CD4-positive, alpha-beta T cell (primary cell): Measurements from ENCODE around the gene PARPBP. TPM values are rescaled to one million over a fixed set of nuclear protein-coding genes. Genes with fewer than 3 reads are reported as not detected.

Source experiments
- ATAC-seq: fragments of 200-7000 bp; cut with Tn5 transposase; one replicate; pipeline ENCODE4 v1.10.0; 2022; ENCODE audit warnings: mild to moderate bottlenecking; ENCODE audit not compliant: poor library complexity
- CTCF ChIA-PET: fragments of 350-600 bp; sonication (Branson Sonifier 250); formaldehyde crosslinking; loops from one replicate; lab custom pipeline; 2021; ENCODE audit warnings: antibody characterized with exemption, inconsistent platforms; lab: Charles Lee
- POLR2A ChIA-PET: fragments of 350-600 bp; sonication (Branson Sonifier 250); formaldehyde crosslinking; loops from one replicate; lab custom pipeline; 2021; ENCODE audit warnings: antibody characterized with exemption, inconsistent platforms; lab: Charles Lee
- DNase-seq, 14 experiments: peaks; one replicate each; pipeline ENCODE4 v3.0.0-alpha.2; 2013 to 2020; ENCODE audit warnings: mixed read lengths in 2 of 14
- H3K27ac ChIP-seq, 2 donors: one replicate each; pipeline versions ENCODE4 v1.5.1 to v1.7.0; 2013; ENCODE audit warnings: low read length in 2 of 2, low read depth in 1 of 2, mild to moderate bottlenecking in 1 of 2
- H3K27me3 ChIP-seq, 2 experiments: 1 replicate in 1 of 2; 2 replicates in 1 of 2; pipeline versions ENCODE4 v1.6.1 to v1.7.0; 2013; ENCODE audit warnings: low read length in 2 of 2, control low read depth in 1 of 2, mild to moderate bottlenecking in 1 of 2, moderate library complexity in 1 of 2; ENCODE audit not compliant: insufficient read depth in 2 of 2, control insufficient read depth in 1 of 2
- H3K36me3 ChIP-seq: one replicate; pipeline ENCODE4 v1.6.1; 2013; ENCODE audit warnings: low read length, control low read depth; ENCODE audit not compliant: insufficient read depth
- H3K4me1 ChIP-seq: one replicate; pipeline ENCODE4 v1.6.1; 2013; ENCODE audit warnings: low read length, control low read depth; ENCODE audit not compliant: insufficient read depth
- H3K4me3 ChIP-seq: one replicate; pipeline ENCODE4 v1.5.1; 2013; ENCODE audit warnings: mild to moderate bottlenecking, low read length, moderate library complexity
- H3K9me3 ChIP-seq, 2 experiments: 1 replicate in 1 of 2; 2 replicates in 1 of 2; pipeline versions ENCODE4 v1.6.1 to v1.7.0; 2013; ENCODE audit warnings: low read length in 2 of 2, mild to moderate bottlenecking in 2 of 2, control low read depth in 1 of 2, moderate library complexity in 1 of 2; ENCODE audit not compliant: control insufficient read depth in 1 of 2, insufficient read depth in 1 of 2
- H3K27ac Mint-ChIP-seq: one replicate; pipeline ENCODE4 v1.8.0; 2020; ENCODE audit warnings: mixed read lengths
- H3K27me3 Mint-ChIP-seq: one replicate; pipeline ENCODE4 v1.8.0; 2021; ENCODE audit warnings: mixed read lengths
- H3K36me3 Mint-ChIP-seq: one replicate; pipeline ENCODE4 v1.8.0; 2021; ENCODE audit warnings: low read depth, mixed read lengths
- H3K4me1 Mint-ChIP-seq: one replicate; pipeline ENCODE4 v1.8.0; 2021; ENCODE audit warnings: low read depth, mixed read lengths
- H3K4me3 Mint-ChIP-seq: one replicate; pipeline ENCODE4 v1.8.0; 2020; ENCODE audit warnings: mild to moderate bottlenecking, mixed read lengths
- H3K9me3 Mint-ChIP-seq: one replicate; pipeline ENCODE4 v1.8.0; 2020; ENCODE audit warnings: mixed read lengths
- intact Hi-C, 2 experiments: fragments of 100-400 bp; cut with DNase I in 1 of 2; cut with micrococcal nuclease in 1 of 2; formaldehyde crosslinking; loops; one replicate each; pipeline versions ENCODE4 v1.15.1 to v1.9.0; 2023 to 2025; cut with DNase I, micrococcal nuclease
- total RNA-seq, 174 experiments: library from RNA in 2 of 174; stranded (reverse) in 2 of 174; gene quantifications; one replicate each; pipeline ENCODE4 v1.2.3 and lab custom pipeline; 2021 to 2026
- TF ChIP-seq, protein P1 (sequence below): fragments of 200-600 bp; IDR thresholded peaks from one replicate; pipeline ENCODE4 v1.8.0; 2022; ENCODE audit warnings: antibody characterized with exemption, mild to moderate bottlenecking

Gene PARPBP
- total RNA-seq, 2 experiments from 2014 or later: 1.1 to 1.5 TPM

DNA sequence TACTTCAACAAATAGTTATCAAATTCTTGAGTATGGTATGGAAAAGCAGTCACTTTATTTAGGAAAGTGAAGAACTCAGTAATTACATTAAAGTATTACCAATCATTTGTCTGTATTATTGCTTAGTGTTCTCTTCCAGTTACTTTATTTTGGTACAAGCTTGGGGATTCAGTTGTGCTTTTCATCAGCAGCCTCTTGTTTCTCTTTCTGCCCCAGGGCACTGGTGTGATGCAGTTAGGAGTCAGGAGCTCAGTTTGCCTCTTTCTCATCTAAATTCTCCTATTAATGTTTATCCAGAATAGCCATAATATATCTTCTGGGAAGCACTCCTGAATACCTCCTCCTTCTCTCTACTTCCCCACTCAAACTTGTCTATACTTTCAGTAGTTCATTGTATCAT lies 52.0 kb downstream of the PARPBP start:
- Histone ChIP-seq H3K27me3 (no peaks in the 10 kb centered on the region), H3K4me3 (no peak overlapping the region), H3K9me3 (no peaks in the 10 kb centered on the region), H3K4me1 (no peaks in the 10 kb centered on the region), H3K27ac (no peak overlapping the region), H3K36me3 (no peaks in the 10 kb centered on the region)
- H3K27ac Mint-ChIP-seq: no peak overlapping the region
- ChIA-PET POLR2A (no interaction called here), CTCF (no interaction called here)
- no peaks in the 10 kb centered on the region for H3K4me1 Mint-ChIP-seq
- no peaks in the 10 kb centered on the region for H3K27me3 Mint-ChIP-seq
- H3K4me3 Mint-ChIP-seq: no peak overlapping the region
- TF ChIP-seq, protein P1, sequence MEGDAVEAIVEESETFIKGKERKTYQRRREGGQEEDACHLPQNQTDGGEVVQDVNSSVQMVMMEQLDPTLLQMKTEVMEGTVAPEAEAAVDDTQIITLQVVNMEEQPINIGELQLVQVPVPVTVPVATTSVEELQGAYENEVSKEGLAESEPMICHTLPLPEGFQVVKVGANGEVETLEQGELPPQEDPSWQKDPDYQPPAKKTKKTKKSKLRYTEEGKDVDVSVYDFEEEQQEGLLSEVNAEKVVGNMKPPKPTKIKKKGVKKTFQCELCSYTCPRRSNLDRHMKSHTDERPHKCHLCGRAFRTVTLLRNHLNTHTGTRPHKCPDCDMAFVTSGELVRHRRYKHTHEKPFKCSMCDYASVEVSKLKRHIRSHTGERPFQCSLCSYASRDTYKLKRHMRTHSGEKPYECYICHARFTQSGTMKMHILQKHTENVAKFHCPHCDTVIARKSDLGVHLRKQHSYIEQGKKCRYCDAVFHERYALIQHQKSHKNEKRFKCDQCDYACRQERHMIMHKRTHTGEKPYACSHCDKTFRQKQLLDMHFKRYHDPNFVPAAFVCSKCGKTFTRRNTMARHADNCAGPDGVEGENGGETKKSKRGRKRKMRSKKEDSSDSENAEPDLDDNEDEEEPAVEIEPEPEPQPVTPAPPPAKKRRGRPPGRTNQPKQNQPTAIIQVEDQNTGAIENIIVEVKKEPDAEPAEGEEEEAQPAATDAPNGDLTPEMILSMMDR: no peak
- no peaks in the 10 kb centered on the region for H3K9me3 Mint-ChIP-seq
- no peaks in the 10 kb centered on the region for H3K36me3 Mint-ChIP-seq
- intact Hi-C loops: no loop called here
- DNase-seq (no peak), ATAC-seq (no peak)

DNA sequence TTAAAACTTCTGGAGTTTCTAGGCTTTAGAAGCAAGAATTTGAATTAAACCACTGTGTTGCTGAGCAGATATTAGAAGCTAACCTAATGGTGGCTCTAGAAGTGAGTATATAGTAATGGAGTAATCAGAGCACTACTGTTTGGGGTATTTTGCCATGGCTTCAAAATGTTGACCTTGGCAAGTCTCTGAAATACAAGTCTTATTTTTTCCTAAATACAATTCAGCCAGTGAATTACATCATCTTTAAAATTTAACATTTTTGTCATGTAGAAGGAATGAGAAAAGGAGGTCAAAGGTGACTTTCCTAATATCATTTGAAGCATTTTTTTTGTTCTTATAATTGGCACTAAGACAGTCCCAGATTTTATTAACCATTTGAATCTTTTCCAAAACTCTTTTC lies 52.5 kb downstream of the PARPBP start:
- intact Hi-C loops: no loop called here
- TF ChIP-seq, protein P1: no peak
- H3K27me3 ChIP-seq: no peaks in the 10 kb centered on the region
- Mint-ChIP-seq H3K4me3 (no peak overlapping the region), H3K27me3 (no peaks in the 10 kb centered on the region), H3K9me3 (no peaks in the 10 kb centered on the region), H3K36me3 (no peaks in the 10 kb centered on the region), H3K27ac (no peak overlapping the region), H3K4me1 (no peaks in the 10 kb centered on the region)
- no peak for DNase-seq
- ChIA-PET CTCF (no interaction called here), POLR2A (no interaction called here)
- no peaks in the 10 kb centered on the region for H3K9me3 ChIP-seq
- no peak overlapping the region for H3K27ac ChIP-seq
- no peaks in the 10 kb centered on the region for H3K36me3 ChIP-seq
- H3K4me1 ChIP-seq: no peaks in the 10 kb centered on the region
- no peak for ATAC-seq
- no peak overlapping the region for H3K4me3 ChIP-seq

DNA sequence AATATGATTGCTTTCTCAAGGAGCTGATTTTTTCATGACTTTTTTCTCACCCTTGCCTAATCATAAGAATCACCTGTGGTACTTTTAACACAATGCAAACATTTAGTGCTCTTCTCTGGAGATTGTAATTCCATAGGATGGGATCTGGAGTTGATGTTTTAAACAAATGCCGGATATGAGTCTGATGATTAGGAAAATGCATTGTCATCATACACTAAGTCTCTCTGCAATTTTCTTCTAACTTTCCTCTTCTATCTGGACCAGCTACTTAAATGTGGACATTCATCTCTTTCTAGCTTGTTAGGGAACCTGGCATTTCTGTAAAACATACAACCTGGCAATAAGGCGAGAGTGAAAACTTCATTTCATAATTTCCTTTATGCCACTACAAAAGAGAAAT lies 54.1 kb downstream of the PARPBP start:
- no peaks in the 10 kb centered on the region for H3K27me3 Mint-ChIP-seq
- no peaks in the 10 kb centered on the region for H3K27me3 ChIP-seq
- H3K9me3 ChIP-seq: no peaks in the 10 kb centered on the region
- no peaks in the 10 kb centered on the region for H3K36me3 ChIP-seq
- H3K9me3 Mint-ChIP-seq: no peaks in the 10 kb centered on the region
- no peaks in the 10 kb centered on the region for H3K4me1 Mint-ChIP-seq
- ChIA-PET POLR2A (no interaction called here), CTCF (interaction anchor here (1.4 kb wide), 1 partner anchor 9 kb away, joined by 3 read pairs; no protein-coding TSS in a partner anchor)
- no peak overlapping the region for H3K27ac Mint-ChIP-seq
- no peak overlapping the region for H3K27ac ChIP-seq
- no peak overlapping the region for H3K4me3 ChIP-seq
- H3K4me3 Mint-ChIP-seq: no peak overlapping the region
- intact Hi-C loops: no loop called here
- no peaks in the 10 kb centered on the region for H3K36me3 Mint-ChIP-seq
- H3K4me1 ChIP-seq: no peaks in the 10 kb centered on the region
- ATAC-seq: no peak
- no peak for DNase-seq
- TF ChIP-seq, protein P1: no peak
